Esophagus squamous epithelium (tissue), 5 donors: ENCODE measurements around the gene PCSK5. TPM values are rescaled to one million over a fixed set of nuclear protein-coding genes. Genes with fewer than 3 reads are reported as not detected.

ENCODE experiments used
- DNase-seq: peaks from one replicate; lab custom pipeline; 2025; lab: John Stamatoyannopoulos, UW
- H3K27ac ChIP-seq, 4 donors: fragments of 200-600 bp; sonication (generic); one replicate each; pipeline ENCODE4 v1.5.1; 2016 to 2019; ENCODE audit warnings: mild to moderate bottlenecking in 1 of 4
- H3K27me3 ChIP-seq, 4 donors: fragments of 200-600 bp; sonication (generic); 1 replicate in 3 of 4; 2 replicates in 1 of 4; pipeline versions ENCODE4 v1.5.1 to v1.6.0; 2017 to 2021; ENCODE audit warnings: antibody characterized with exemption in 1 of 4
- H3K36me3 ChIP-seq, 3 donors: fragments of 200-600 bp; sonication (generic); one replicate each; pipeline ENCODE4 v1.5.1; 2016 to 2019
- H3K4me1 ChIP-seq, 3 donors: fragments of 200-600 bp; sonication (generic); one replicate each; pipeline ENCODE4 v1.5.1; 2017 to 2019
- H3K4me3 ChIP-seq, 4 donors: fragments of 200-600 bp; sonication (generic); 1 replicate in 3 of 4; 2 replicates in 1 of 4; pipeline ENCODE4 v1.5.1; 2016 to 2019; ENCODE audit warnings: mild to moderate bottlenecking in 2 of 4, moderate library complexity in 1 of 4
- H3K9me3 ChIP-seq, 3 donors: fragments of 200-600 bp; sonication (generic); one replicate each; pipeline ENCODE4 v1.5.1; 2016 to 2019
- CTCF ChIP-seq, 6 experiments: fragments of 450-650 bp in 4 of 6; fragments of 200-600 bp in 2 of 6; sonication (generic) in 2 of 6; IDR thresholded peaks; one replicate each; pipeline ENCODE4 v1.5.1; 2016 to 2019; ENCODE audit warnings: antibody characterized with exemption in 6 of 6, mild to moderate bottlenecking in 4 of 6, moderate library complexity in 4 of 6
- POLR2A ChIP-seq, 4 donors: fragments of 450-650 bp; IDR thresholded peaks; one replicate each; pipeline ENCODE4 v1.6.1; 2017; ENCODE audit warnings: antibody characterized with exemption in 4 of 4, mild to moderate bottlenecking in 4 of 4, moderate library complexity in 3 of 4
- WGBS, 2 donors: methylation state at CpG; one replicate each; pipeline ENCODE4 v1.1.5; 2018; 5-methylcytosine and 5-hydroxymethylcytosine counted together
- intact Hi-C: fragments of 100-400 bp; cut with DNase I; formaldehyde crosslinking; loops from one replicate; pipeline ENCODE4 v1.15.0; 2022
- total RNA-seq, 4 donors: library from RNA; depleted of rRNA; stranded (reverse); fragments of >200 nt; gene quantifications; one replicate each; pipeline ENCODE4 v1.1.0, GENCODE V29; 2016
- donor health status: DM: yes; HTN: yes; CAD: no.

Gene PCSK5
- total RNA-seq, 4 donors from 2014 or later = 8.4 to 33.8 (median 24.2) TPM

- no peak overlapping the region for H3K4me3 ChIP-seq
- no peaks in the 10 kb centered on the region for H3K9me3 ChIP-seq
- no peak for DNase-seq
- intact Hi-C loops = no loop called here
- TF ChIP-seq POLR2A (IDR thresholded peaks at IDR 0.05) (no peak), CTCF (IDR thresholded peaks at IDR 0.05) (no peak)
- 83 to 94% methylated on average over 1 of the region's 1 CpG for whole genome bisulfite sequencing, 2 donors
- no peaks in the 10 kb centered on the region for H3K27me3 ChIP-seq
- no peak overlapping the region for H3K27ac ChIP-seq
- peaks cover 0 to 7% (median 3%) of the 10 kb centered on the region in 3 donors for H3K4me1 ChIP-seq
- H3K36me3 ChIP-seq = no peaks in the 10 kb centered on the region
Measured at GRCh38 chr9:76271755-76272154, 381.3 kb downstream of the PCSK5 start.

GRCh38 chr9:76289042-76289441, 398.6 kb downstream of the PCSK5 start:
- TF ChIP-seq POLR2A (IDR thresholded peaks at IDR 0.05) (no peak), CTCF (IDR thresholded peaks at IDR 0.05) (no peak)
- Histone ChIP-seq H3K27me3 (no peaks in the 10 kb centered on the region), H3K27ac (no peak overlapping the region), H3K36me3 (no peaks in the 10 kb centered on the region), H3K4me3 (no peak overlapping the region), H3K9me3 (no peaks in the 10 kb centered on the region), H3K4me1 (peaks cover 0 to 11% (median 0%) of the 10 kb centered on the region in 3 donors)
- WGBS, 2 donors = 81 to 85% methylated on average over 7 of the region's 7 CpGs
- DNase-seq = no peak
- intact Hi-C loops = no loop called here

GRCh38 chr9:76289703-76290102, 399.2 kb downstream of the PCSK5 start:
- Histone ChIP-seq H3K4me1 (peaks cover 0 to 11% (median 0%) of the 10 kb centered on the region in 3 donors), H3K27me3 (no peaks in the 10 kb centered on the region), H3K27ac (no peak overlapping the region), H3K36me3 (no peaks in the 10 kb centered on the region), H3K4me3 (no peak overlapping the region), H3K9me3 (no peaks in the 10 kb centered on the region)
- TF ChIP-seq CTCF (IDR thresholded peaks at IDR 0.05) (no peak), POLR2A (IDR thresholded peaks at IDR 0.05) (no peak)
- intact Hi-C loops = no loop called here
- no peak for DNase-seq

GRCh38 chr9:76290555-76290954, 400.1 kb downstream of the PCSK5 start:
- Histone ChIP-seq H3K27me3 (no peaks in the 10 kb centered on the region), H3K36me3 (no peaks in the 10 kb centered on the region), H3K4me3 (no peak overlapping the region), H3K4me1 (peaks cover 0 to 11% (median 0%) of the 10 kb centered on the region in 3 donors), H3K27ac (no peak overlapping the region), H3K9me3 (no peaks in the 10 kb centered on the region)
- WGBS, 2 donors = 86 to 92% methylated on average over 2 of the region's 2 CpGs
- intact Hi-C loops = no loop called here
- TF ChIP-seq CTCF (IDR thresholded peaks at IDR 0.05) (no peak), POLR2A (IDR thresholded peaks at IDR 0.05) (no peak)
- no peak for DNase-seq

GRCh38 chr9:76292246-76292645, 401.8 kb downstream of the PCSK5 start:
- DNase-seq = no peak
- 65 to 80% methylated on average over 7 of the region's 7 CpGs for WGBS, 2 donors
- no peak for TF ChIP-seq CTCF (IDR thresholded peaks at IDR 0.05)
- H3K27me3 ChIP-seq = no peaks in the 10 kb centered on the region
- no peaks in the 10 kb centered on the region for H3K9me3 ChIP-seq
- H3K27ac ChIP-seq = no peak overlapping the region
- intact Hi-C loops = no loop called here
- H3K36me3 ChIP-seq = no peaks in the 10 kb centered on the region
- H3K4me1 ChIP-seq = peaks cover 0 to 14% (median 0%) of the 10 kb centered on the region in 3 donors
- no peak overlapping the region for H3K4me3 ChIP-seq
